Left renal pelvis (tissue), 4 donors: ENCODE data around the gene TRIM41. TPM values are rescaled to one million over a fixed set of nuclear protein-coding genes. Genes with fewer than 3 reads are reported as not detected.
A peak's percentile ranks its signal among the peaks of the same experiment; 100 is the strongest.
"Not testable (repeated sequence)": the region's sequence is repeated elsewhere in the genome, so short reads cannot be mapped to it uniquely, and the experiment has no call there.

Experiments
- DNase-seq, 4 donors: peaks; one replicate each; pipeline ENCODE4 v3.0.0-alpha.2; 2013; ENCODE audit warnings: low read depth in 4 of 4, low spot score in 3 of 4
- polyA plus RNA-seq, 4 donors: library from polyadenylated mRNA; unstranded; fragments of 120-200 nt; gene quantifications; one replicate each; pipeline ENCODE4 v1.2.1, GENCODE V29; 2013; ENCODE audit not compliant: insufficient read length in 4 of 4

TRIM41 gene
- polyA plus RNA-seq, 4 donors = 21.0 to 39.0 (median 31.6) TPM

GRCh38 chr5:181245427-181246275 is 22.6 kb downstream of the TRIM41 start:
- DNase-seq = no peak

- peak in 2 of 4 donors; percentile 72 for DNase-seq
These were observed 23.4 kb downstream of the TRIM41 start for GRCh38 chr5:181246276-181247049.

DNA sequence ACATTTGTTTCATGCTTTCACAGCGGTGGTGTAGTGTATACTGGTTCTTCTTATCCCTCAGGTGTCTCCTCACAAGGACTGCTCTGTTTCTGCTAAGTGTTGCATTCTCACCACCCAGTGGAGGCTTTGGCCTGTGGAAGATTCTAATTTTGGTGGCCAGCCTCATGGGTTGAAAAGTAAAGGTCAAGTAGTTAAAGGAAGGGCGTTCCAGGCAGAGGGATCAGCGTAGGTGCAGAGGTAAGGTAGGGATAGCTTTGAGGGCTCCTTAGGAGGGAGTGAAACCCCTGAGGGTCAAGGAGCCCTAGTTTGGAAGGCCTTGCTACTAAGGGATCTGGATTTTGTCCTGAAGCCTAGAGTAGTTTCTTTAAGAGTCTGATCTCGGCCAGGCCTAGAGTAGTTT is 25.2 kb downstream of the TRIM41 start:
- no peak for DNase-seq

DNA sequence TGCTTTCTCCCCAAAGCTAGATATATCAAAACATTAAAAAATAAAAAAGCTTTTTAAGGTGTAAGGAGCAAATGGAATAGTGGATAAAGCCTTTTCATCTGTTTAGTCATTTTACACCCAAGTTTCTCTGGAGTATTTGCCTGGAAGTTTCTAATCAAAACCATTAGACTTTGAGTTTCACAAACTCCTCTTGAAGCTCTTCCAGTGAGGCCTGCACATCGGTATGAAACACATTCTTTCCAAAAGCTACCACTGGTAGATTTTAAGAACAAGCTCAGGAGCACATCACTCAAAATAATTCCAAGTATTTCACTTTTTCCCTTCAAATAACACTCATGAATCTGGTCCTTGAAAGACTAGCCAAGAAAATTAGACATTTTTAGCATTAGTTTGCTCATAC is 32.2 kb downstream of the TRIM41 start:
- no peak for DNase-seq

GRCh38 chr5:181255836-181256578 is 32.9 kb downstream of the TRIM41 start:
- DNase-seq = no peak

DNA sequence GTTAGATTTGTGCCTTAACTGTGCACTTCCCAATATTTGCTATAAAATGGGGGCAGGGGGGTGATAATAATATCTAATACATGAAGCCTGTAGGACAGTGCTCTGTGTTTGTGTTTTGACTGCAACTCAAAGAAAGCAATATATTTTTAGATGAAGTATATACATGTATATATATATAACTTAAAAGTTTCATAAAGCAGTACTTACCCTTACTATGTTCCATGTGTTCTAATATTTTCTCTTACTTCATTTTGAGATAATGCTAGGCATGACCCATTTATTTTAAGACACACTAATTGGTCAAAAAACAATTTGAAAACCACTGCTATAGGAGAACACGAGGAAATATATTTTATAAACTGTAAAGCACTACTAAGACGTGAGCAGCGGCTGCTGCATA is 35.5 kb downstream of the TRIM41 start:
- DNase-seq = no peak

DNA sequence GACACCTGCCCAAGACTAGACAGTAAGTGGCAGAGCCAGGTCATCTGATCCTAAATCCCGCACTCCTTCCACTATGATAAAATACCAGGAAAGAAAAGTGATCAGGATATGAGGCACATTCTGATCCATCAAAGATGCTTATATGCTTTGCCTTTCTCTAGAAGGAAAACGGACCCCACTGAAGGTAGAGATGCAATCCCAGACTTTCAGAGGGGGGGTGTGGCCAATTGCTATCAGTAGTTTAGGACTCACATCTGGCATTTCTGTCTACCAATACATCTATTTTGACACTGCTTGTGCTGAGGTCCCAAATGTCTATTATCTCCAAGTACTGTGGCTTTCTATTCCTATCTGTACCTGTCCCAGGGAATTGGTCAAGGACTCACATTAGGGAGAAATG is 36.2 kb downstream of the TRIM41 start:
- no peak for DNase-seq

DNA sequence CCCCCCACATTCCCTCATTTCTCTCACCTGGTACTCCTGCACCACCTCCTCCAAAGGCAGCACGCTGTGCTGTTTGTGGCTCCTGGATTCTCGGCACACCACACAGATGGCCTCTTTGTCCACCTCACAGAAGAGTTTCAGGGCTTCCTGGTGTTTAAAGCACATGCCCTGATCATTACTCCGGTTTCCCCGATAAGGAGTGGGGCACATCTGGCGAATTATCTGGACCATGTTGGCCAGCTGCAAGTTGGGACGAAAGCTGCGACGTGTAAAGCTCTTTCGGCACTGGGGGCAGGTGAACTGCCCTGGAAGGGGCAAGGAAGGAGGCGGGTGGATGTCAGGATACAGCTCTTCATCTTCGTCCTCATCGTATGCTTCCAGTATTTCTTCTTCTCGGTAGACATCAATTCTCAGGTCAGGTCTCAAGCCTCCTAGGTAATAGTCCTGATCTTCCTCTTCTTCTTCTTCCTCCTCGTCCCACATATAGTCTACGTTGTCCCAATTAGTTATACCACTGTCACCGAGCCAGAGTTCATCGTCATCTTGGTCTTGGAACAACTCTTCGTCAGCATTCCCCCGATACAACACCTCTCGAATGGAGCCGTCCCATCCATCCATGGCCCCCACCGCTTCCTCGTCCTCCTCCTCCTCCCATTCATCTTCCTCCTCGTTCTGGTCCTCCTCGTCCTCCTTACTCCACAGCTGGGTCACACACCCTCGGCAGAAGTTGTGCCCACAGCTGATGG is 37.1 kb downstream of the TRIM41 start:
- DNase-seq = no peak

GRCh38 chr5:181260720-181261319 is 37.7 kb downstream of the TRIM41 start, which contains the start of gene TRIM52:
Gene TRIM52, minus strand, starts transcription at chr5:181261143. Its CDS starts 330 bp downstream, at chr5:181260813.
- DNase-seq = peak; percentile 76 to 85 (median 82)

DNA sequence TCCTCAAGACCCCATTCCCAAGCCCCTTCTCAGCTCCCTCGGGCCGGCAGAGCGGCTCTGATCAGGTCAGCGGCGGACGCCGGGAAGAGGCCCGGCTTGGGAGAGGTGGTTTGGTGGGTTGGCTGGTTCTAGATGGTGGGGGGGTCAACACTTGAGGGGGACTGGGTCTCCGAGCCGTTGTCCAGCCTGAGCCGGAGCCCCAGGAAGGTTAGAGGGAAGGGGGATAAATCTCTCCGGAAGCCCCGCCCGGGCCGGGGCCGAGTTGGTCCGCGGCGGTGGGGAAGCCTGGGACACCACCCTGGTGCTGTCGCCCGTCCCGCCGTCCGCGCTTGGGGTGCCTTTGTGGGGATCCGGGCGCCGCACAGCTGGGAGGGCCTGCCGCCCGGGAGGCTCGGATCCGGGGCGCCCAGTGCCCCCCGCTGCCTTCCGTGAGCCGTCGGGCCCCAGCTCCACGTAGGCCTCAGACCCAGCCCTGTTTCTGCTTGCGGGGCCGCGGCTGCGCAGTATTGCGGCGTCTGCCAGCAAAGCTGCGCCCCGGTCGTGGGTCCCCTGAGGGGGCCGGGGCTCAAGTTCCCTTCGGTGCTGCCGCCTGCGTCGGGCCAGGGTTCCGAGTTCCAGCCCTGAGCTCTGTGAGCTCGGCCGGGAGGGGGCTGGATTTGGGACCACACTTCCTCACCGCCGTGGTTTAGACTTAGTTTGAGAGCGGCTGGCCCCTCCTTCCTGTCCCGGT is 38.4 kb downstream of the TRIM41 start:
- peak in 3 of 4 donors; percentile 42 to 63 (median 60) for DNase-seq

DNA sequence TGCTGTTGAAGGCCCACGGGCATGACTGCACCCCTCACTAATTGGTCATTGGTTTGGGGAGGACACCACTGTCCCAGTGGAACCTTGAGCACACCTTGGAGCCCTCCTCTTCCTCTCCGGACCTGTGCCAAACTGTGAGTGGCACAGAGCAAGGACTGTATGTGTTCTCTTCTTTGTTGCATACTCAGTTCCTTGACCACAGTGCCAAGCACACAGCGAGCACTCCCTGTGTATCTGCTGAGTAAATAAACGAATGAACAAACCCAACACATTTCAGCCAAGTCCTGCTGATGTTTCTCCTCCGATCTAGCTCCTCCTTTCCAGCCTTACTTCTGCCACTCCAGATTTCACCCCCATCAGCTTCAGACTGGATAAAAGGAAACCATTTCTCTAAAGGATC is 40.6 kb downstream of the TRIM41 start:
- DNase-seq = no peak

- no peak for DNase-seq
These were observed 42.1 kb downstream of the TRIM41 start for GRCh38 chr5:181265092-181265671.

- DNase-seq = not testable (repeated sequence)
These were observed 44.3 kb downstream of the TRIM41 start for GRCh38 chr5:181267291-181267904.

DNA sequence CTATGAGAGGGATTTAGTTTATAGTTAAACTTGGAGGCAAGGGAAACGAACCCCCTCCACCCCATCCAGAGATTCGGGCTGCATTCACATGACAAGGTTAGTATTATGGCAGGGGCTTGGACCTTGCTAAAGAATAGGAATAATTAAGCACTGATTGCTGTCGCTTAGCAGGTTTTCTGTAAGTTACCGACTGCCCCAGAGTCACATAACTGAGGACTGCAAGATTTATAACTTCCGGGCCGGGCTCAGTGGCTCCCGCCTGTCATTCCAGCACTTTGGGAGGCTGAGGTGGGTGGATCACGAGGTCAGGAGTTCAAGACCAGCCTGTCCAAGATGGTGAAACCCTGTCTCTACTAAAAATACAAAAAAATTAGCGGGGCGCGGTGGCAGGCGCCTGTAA is 44.8 kb downstream of the TRIM41 start:
- DNase-seq = not testable (repeated sequence)

- no peak for DNase-seq
These were observed 48.0 kb downstream of the TRIM41 start for GRCh38 chr5:181271081-181271480.

DNA sequence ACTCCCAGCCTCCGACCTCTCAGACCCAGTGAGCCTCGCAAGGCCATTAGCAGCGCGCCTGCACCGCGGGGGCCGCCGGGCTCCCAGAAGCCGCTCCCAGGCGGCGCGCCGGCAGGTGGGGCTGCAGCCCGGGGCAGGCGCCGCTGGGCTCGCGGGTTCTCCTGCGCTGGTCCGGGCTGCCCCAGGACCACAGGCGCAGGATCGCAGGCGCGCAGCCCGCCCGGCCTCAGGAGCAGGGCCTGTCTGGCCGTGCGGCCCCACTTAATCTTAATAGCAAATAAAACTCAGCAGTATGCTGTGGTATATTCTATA is 50.3 kb downstream of the TRIM41 start:
- not testable (repeated sequence) for DNase-seq

DNA sequence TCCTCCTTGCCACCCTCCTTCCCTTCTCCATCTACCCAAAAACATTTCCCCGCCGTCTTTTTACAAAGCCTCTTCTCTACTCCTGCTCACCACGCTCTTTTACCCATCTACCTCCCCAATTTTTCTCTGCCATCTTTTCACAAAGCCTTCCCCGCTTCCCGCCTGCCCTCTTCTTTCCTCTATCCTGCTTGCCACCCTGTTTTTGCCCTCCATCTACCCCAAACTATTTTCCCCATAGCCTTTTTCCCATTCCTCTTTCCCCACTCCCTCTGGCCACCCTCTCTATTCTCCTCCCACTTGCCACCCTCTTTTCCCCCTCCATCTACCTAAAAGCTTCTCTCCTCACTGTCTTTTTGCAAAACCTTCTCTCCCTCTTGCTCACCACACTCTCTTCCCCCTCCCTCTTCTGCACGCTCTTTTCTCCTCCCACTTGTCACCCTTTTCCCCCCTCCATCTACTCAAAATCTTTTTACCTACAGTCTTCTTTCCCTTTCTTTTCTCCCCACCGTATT is 57.2 kb downstream of the TRIM41 start:
- no peak for DNase-seq
